Subcutaneous abdominal adipose tissue (tissue), 5 donors: ENCODE measurements around the gene SLC36A2.
"Not testable (repeated sequence)": the region's sequence is repeated elsewhere in the genome, so short reads cannot be mapped to it uniquely, and the experiment has no call there.

Experiments
- H3K27ac ChIP-seq: one replicate; pipeline ENCODE4 v1.7.0; 2013; ENCODE audit warnings: low read depth, mild to moderate bottlenecking, inconsistent platforms, low read length, moderate library complexity
- H3K27me3 ChIP-seq, 5 donors: one replicate each; pipeline ENCODE4 v1.7.0; 2013; ENCODE audit warnings: low read length in 5 of 5, inconsistent platforms in 1 of 5; ENCODE audit not compliant: control insufficient read depth in 5 of 5, insufficient read depth in 4 of 5
- H3K36me3 ChIP-seq, 5 donors: one replicate each; pipeline ENCODE4 v1.7.0; 2013; ENCODE audit warnings: low read length in 5 of 5; ENCODE audit not compliant: control insufficient read depth in 5 of 5, insufficient read depth in 5 of 5
- H3K4me1 ChIP-seq, 5 donors: one replicate each; pipeline ENCODE4 v1.7.0; 2013; ENCODE audit warnings: low read length in 5 of 5, mild to moderate bottlenecking in 3 of 5, moderate library complexity in 1 of 5; ENCODE audit not compliant: control insufficient read depth in 5 of 5, insufficient read depth in 5 of 5
- H3K4me3 ChIP-seq, 5 donors: one replicate each; pipeline ENCODE4 v1.7.0; 2013; ENCODE audit warnings: low read length in 5 of 5, low read depth in 1 of 5
- H3K9ac ChIP-seq, 5 donors: one replicate each; pipeline ENCODE4 v1.7.0; 2013; ENCODE audit warnings: low read length in 5 of 5, mild to moderate bottlenecking in 4 of 5, moderate library complexity in 3 of 5
- H3K9me3 ChIP-seq, 5 donors: one replicate each; pipeline ENCODE4 v1.7.0; 2013; ENCODE audit warnings: low read length in 5 of 5; ENCODE audit not compliant: control insufficient read depth in 5 of 5
- donor health status: healthy.
- donor health status: healthy.
- donor health status: healthy.
- donor health status: healthy.
- donor health status: healthy.

The SLC36A2 gene

GRCh38 chr5:151347369-151347768, at the start of gene SLC36A2:
SLC36A2 (minus strand) TSS chr5:151347559; CDS start chr5:151347460, 99 bp downstream.
- no peaks in the 10 kb centered on the region for H3K36me3 ChIP-seq
- no peaks in the 10 kb centered on the region for H3K9me3 ChIP-seq
- no peak within 1 kb of the TSS for H3K4me3 ChIP-seq
- H3K27me3 ChIP-seq = peaks cover 0 to 8% (median 4%) of the 10 kb centered on the region in 5 donors
- H3K4me1 ChIP-seq = peaks cover 0 to 24% (median 22%) of the 10 kb centered on the region in 5 donors
- no peak within 1 kb of the TSS for H3K27ac ChIP-seq
- H3K9ac ChIP-seq = no peak within 1 kb of the TSS

DNA sequence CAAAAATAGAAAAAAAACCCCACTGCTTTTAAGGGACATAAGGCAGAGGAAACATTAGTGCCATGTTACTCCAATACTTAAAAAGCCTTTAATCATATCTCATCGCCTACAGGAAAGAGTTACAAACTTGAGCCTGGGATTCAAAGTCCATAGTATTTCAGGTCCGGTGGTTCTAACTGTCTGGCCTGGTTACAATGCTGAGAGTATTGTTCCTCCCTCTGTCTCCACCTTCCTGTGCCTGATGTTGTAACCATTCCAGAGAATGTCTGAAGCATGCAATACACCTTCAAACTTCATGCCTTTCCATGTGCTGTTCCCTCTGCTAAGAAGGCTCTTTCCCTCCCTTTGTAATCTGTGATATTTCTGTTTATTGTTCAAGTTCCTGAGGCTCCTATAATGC, 41.6 kb upstream of the SLC36A2 start:
- Histone ChIP-seq H3K4me1 (no peaks in the 10 kb centered on the region), H3K4me3 (no peak overlapping the region), H3K9ac (no peak overlapping the region), H3K27ac (no peak overlapping the region), H3K9me3 (no peaks in the 10 kb centered on the region), H3K27me3 (no peaks in the 10 kb centered on the region), H3K36me3 (no peaks in the 10 kb centered on the region)

DNA sequence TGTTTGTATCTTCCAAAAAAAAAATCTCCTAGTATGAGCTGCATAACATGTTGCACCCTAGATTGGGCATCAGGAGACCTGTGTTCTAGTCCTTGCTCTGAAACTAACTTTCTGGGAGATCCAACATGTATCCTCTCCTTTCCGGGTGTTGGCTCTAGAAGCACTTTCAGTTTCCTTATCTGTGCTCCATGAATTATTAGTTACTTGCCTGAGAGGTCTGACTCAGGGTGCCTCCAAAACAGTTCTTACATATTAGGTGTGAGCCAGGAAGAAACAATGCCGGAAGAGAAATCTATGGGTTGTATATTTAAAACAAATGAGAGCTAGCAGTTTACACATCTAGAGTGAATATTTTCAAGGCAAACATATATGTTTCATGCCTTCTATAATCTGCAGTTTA, 36.7 kb upstream of the SLC36A2 start:
- no peak overlapping the region for H3K4me3 ChIP-seq
- H3K27ac ChIP-seq = no peak overlapping the region
- no peaks in the 10 kb centered on the region for H3K9me3 ChIP-seq

GRCh38 chr5:151383011-151383410, 35.7 kb upstream of the SLC36A2 start:
- Histone ChIP-seq H3K36me3 (no peaks in the 10 kb centered on the region), H3K27ac (no peak overlapping the region), H3K4me1 (no peaks in the 10 kb centered on the region), H3K9me3 (no peaks in the 10 kb centered on the region), H3K4me3 (no peak overlapping the region), H3K27me3 (no peaks in the 10 kb centered on the region), H3K9ac (no peak overlapping the region)

More for the DNA sequence above, 36.7 kb upstream of the SLC36A2 start:
- Histone ChIP-seq H3K27me3 (no peaks in the 10 kb centered on the region), H3K4me1 (no peaks in the 10 kb centered on the region), H3K9ac (no peak overlapping the region), H3K36me3 (no peaks in the 10 kb centered on the region)

DNA sequence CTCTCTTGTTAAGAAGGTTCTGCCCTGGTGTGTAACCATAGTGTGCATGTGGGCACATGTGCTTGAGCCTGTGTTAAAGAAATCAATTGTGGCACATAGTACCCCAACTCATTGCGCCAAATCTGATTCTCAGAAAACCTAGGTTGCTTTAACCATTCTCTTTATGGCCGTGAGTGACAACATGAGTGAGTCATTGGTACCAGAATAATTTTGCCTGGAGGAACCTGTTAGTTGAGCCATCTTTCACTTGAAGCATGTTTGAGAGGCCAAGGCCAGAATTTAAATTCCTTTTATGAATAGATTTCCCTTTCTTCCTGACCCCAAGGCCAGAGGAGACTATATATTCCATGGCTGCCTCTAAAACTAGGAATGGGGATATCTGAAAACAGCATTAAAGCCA, 35.2 kb upstream of the SLC36A2 start:
- no peak overlapping the region for H3K27ac ChIP-seq
- no peaks in the 10 kb centered on the region for H3K27me3 ChIP-seq
- no peak overlapping the region for H3K9ac ChIP-seq
- H3K4me1 ChIP-seq = no peaks in the 10 kb centered on the region
- H3K36me3 ChIP-seq = no peaks in the 10 kb centered on the region
- no peaks in the 10 kb centered on the region for H3K9me3 ChIP-seq
- H3K4me3 ChIP-seq = no peak overlapping the region

GRCh38 chr5:151381899-151382298, 34.5 kb upstream of the SLC36A2 start:
- Histone ChIP-seq H3K27ac (no peak overlapping the region), H3K9ac (no peak overlapping the region)

DNA sequence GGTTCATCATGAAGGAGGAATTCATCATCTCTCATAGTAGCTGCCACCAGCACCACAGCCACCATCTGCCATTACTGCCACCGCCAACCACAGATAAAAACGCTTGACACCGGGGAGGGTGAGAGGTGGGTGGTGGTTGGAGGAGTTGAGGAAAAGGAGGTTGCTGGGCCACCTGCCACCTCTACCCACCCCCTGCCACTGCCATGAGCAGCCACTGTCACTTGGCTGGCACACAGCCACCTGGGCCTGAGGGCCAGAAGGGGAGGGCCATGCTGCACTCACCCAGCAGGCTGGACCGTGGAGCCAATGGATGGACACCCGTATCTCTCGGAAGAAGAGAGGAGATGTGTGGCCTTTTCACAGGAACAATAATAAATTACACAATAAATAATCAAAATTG, 31.3 kb upstream of the SLC36A2 start:
- Histone ChIP-seq H3K4me1 (no peaks in the 10 kb centered on the region), H3K36me3 (no peaks in the 10 kb centered on the region), H3K9ac (no peak overlapping the region), H3K9me3 (peaks cover 0 to 2% (median 0%) of the 10 kb centered on the region in 5 donors), H3K4me3 (no peak overlapping the region), H3K27ac (no peak overlapping the region), H3K27me3 (no peaks in the 10 kb centered on the region)

More at GRCh38 chr5:151381899-151382298, 34.5 kb upstream of the SLC36A2 start:
- H3K9me3 ChIP-seq = no peaks in the 10 kb centered on the region
- no peak overlapping the region for H3K4me3 ChIP-seq
- no peaks in the 10 kb centered on the region for H3K4me1 ChIP-seq
- H3K36me3 ChIP-seq = no peaks in the 10 kb centered on the region
- H3K27me3 ChIP-seq = no peaks in the 10 kb centered on the region

DNA sequence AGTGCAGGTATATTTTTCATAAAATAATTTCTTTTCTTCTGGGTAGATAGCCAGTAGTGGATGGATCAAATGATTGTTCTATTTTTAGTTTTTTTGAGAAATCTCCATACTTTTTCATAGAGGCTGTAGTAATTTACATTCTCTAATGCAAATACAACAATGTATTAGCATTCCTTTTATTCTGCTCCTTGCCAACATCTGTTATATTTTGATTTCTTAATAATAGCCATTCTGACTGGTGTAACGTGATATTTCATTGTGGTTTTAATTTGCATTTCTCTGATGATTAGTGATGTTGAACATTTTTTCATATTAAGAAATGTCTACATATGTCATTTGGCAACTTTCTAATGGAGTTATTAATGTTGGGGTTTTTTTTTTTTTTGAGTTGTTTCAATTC, 27.2 kb upstream of the SLC36A2 start:
- Histone ChIP-seq H3K36me3 (no peaks in the 10 kb centered on the region), H3K9me3 (peaks cover 0 to 2% (median 0%) of the 10 kb centered on the region in 5 donors), H3K27ac (no peak overlapping the region), H3K4me1 (no peaks in the 10 kb centered on the region), H3K4me3 (no peak overlapping the region), H3K27me3 (no peaks in the 10 kb centered on the region), H3K9ac (no peak overlapping the region)

DNA sequence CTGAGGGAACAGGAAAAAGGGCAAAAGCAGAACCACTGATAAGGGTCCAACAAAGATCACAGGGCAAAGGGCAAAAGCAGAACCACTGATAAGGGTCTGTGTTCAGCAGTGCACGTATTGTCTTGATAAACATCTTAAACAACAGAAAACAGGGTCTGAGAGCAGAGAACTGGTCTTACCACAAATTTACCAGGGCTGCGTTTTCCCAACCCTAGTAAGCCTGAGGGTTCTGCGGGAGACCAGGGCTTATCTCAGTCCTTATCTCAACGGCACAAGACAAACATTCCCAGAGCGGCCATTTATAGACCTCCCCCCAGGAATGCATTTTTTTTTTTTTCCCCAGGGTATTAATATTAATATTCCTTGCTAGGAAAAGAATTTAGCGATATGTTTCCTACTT, 19.7 kb upstream of the SLC36A2 start:
- not testable (repeated sequence) for H3K4me1 ChIP-seq, H3K36me3 ChIP-seq, H3K27ac ChIP-seq, H3K27me3 ChIP-seq, H3K9ac ChIP-seq, H3K4me3 ChIP-seq
- H3K9me3 ChIP-seq = peaks cover 4 to 27% (median 17%) of the 10 kb centered on the region in 5 donors

DNA sequence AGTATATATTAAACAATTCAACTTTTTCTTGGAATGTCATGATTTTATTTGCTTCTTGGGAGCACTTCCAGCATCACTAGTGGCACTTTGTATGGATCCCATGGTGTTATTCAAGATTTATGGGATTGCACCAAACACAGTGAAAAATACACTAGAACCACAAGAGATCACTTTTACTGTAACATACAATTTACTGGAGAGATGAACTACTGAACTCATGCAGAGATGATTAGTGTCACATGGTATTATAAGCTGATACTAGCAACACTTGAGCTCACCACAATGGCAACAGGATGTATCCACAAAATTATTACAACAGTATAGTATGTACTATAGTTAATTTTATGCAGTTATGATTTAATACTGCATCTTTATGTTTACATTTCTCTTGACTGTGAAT, 16.3 kb upstream of the SLC36A2 start:
- H3K9me3 ChIP-seq = peaks cover 4 to 33% (median 17%) of the 10 kb centered on the region in 5 donors
- no peaks in the 10 kb centered on the region for H3K27me3 ChIP-seq
- H3K36me3 ChIP-seq = no peaks in the 10 kb centered on the region
- no peaks in the 10 kb centered on the region for H3K4me1 ChIP-seq
- no peak overlapping the region for H3K4me3 ChIP-seq
- no peak overlapping the region for H3K9ac ChIP-seq
- no peak overlapping the region for H3K27ac ChIP-seq

DNA sequence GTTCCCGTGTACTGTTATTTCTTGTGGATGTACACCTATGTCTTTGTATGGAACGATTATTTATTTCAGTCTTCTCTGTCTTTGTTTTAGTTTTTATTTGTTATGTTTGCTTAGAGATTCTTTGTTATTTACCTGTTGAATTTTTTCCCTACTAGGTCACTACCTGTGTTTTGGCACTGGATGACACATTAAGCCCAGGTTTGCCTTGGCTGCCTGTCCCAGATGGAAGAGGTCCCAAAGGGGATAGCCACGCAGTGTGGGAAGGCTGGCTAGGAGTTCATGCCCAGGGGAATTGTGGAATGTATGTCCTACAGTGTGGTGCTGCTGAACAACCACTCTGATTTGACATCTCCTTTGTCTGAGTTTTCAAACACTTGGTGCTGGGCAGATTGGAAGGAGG, 15.6 kb upstream of the SLC36A2 start:
- Histone ChIP-seq H3K9me3 (peaks cover 4 to 26% (median 13%) of the 10 kb centered on the region in 5 donors), H3K27ac (no peak overlapping the region), H3K9ac (no peak overlapping the region), H3K4me1 (no peaks in the 10 kb centered on the region), H3K27me3 (no peaks in the 10 kb centered on the region), H3K36me3 (no peaks in the 10 kb centered on the region), H3K4me3 (no peak overlapping the region)
